SK-N-SH (cell line): ENCODE results near the gene TBC1D10B. TPM values are rescaled to one million over a fixed set of nuclear protein-coding genes. Genes with fewer than 3 reads are reported as not detected.
A peak's percentile ranks its signal among the peaks of the same experiment; 100 is the strongest.

Experiments
- CTCF ChIA-PET: fragments of 300-600, 350-600 bp; formaldehyde crosslinking; extraction: SDS; loops from one replicate; lab custom pipeline; 2021; lab: Yijun Ruan, JAX
- POLR2A ChIA-PET: fragments of 350-600 bp; sonication (Branson Sonifier 250); formaldehyde crosslinking; extraction: SDS; loops from one replicate; lab custom pipeline; 2020; ENCODE audit warnings: antibody characterized with exemption, inconsistent platforms; lab: Yijun Ruan, JAX
- DNase-seq: peaks from one replicate; pipeline ENCODE4 v3.0.0; 2012
- H2AFZ ChIP-seq: fragments of 200-600 bp; sonication (generic); 2 replicates; pipeline ENCODE4 v1.8.1; 2016; ENCODE audit warnings: antibody characterized with exemption, mild to moderate bottlenecking, low read depth
- H3F3A ChIP-seq: fragments of 200-600 bp; sonication (generic); replicated peaks from 2 replicates; pipeline ENCODE3; 2016; ENCODE audit warnings: antibody characterized with exemption, mild to moderate bottlenecking; ENCODE audit not compliant: insufficient read depth
- H3K27ac ChIP-seq, 2 experiments: fragments of 200-500 bp in 1 of 2; fragments of 200-600 bp in 1 of 2; sonication (Bioruptor generic) in 1 of 2; sonication (generic), shearing (Covaris generic) in 1 of 2; 2 replicates each; pipeline versions ENCODE4 v1.5.1 to v1.6.1; 2014 to 2016; ENCODE audit warnings: low read depth in 2 of 2, inconsistent platforms in 1 of 2, low read length in 1 of 2, mild to moderate bottlenecking in 1 of 2, mixed read lengths in 1 of 2
- H3K27me3 ChIP-seq: fragments of 200-600 bp; sonication (generic), shearing (Covaris generic); 2 replicates; pipeline ENCODE4 v1.6.1; 2016; ENCODE audit warnings: mixed run types; ENCODE audit not compliant: insufficient read depth
- H3K36me3 ChIP-seq, 2 experiments: fragments of 200-500 bp in 1 of 2; fragments of 200-600 bp in 1 of 2; sonication (Bioruptor generic) in 1 of 2; sonication (generic) in 1 of 2; replicated peaks in 1 of 2; 2 replicates each; pipeline versions ENCODE3 to v1.5.1; 2014 to 2016; ENCODE audit warnings: low read length in 1 of 2, mild to moderate bottlenecking in 1 of 2; ENCODE audit not compliant: insufficient read depth in 2 of 2, control insufficient read depth in 1 of 2
- H3K4me1 ChIP-seq, 2 experiments: fragments of 200-500 bp in 1 of 2; fragments of 200-600 bp in 1 of 2; sonication (Bioruptor generic) in 1 of 2; sonication (generic), shearing (Covaris generic) in 1 of 2; 2 replicates each; pipeline versions ENCODE4 v1.5.1 to v1.6.1; 2014 to 2016; ENCODE audit warnings: low read depth in 1 of 2, low read length in 1 of 2, mixed run types in 1 of 2; ENCODE audit not compliant: insufficient read depth in 2 of 2, control insufficient read depth in 1 of 2
- H3K4me2 ChIP-seq: fragments of 200-600 bp; sonication (generic), shearing (Covaris generic); 2 replicates; pipeline ENCODE4 v1.6.1; 2017; ENCODE audit warnings: mixed run types
- H3K4me3 ChIP-seq, 2 experiments: fragments of 200-500 bp in 1 of 2; fragments of 200-600 bp in 1 of 2; sonication (Bioruptor generic) in 1 of 2; sonication (generic), shearing (Covaris generic) in 1 of 2; 2 replicates each; pipeline versions ENCODE4 v1.5.1 to v1.8.1; 2014 to 2016; ENCODE audit warnings: low read depth in 2 of 2, inconsistent platforms in 1 of 2, low read length in 1 of 2, mild to moderate bottlenecking in 1 of 2, mixed read lengths in 1 of 2, moderate library complexity in 1 of 2
- H3K79me2 ChIP-seq: fragments of 200-600 bp; sonication (generic); 2 replicates; pipeline ENCODE4 v1.8.1; 2017; ENCODE audit warnings: mild to moderate bottlenecking; ENCODE audit not compliant: insufficient read depth
- H3K9ac ChIP-seq: fragments of 200-600 bp; sonication (generic); 2 replicates; pipeline ENCODE4 v1.6.1; 2017; ENCODE audit warnings: mixed run types
- H3K9me2 ChIP-seq: fragments of 200-600 bp; sonication (generic); 2 replicates; pipeline ENCODE4 v1.6.1; 2017; ENCODE audit warnings: mixed run types
- H3K9me3 ChIP-seq: fragments of 200-600 bp; sonication (generic); 2 replicates; pipeline ENCODE4 v1.6.1; 2017; ENCODE audit warnings: mixed run types, mild to moderate bottlenecking, moderate library complexity
- H4K20me1 ChIP-seq: fragments of 200-600 bp; sonication (generic); 2 replicates; pipeline ENCODE4 v1.6.1; 2017; ENCODE audit warnings: mild to moderate bottlenecking, mixed run types; ENCODE audit not compliant: insufficient read depth
- CHD2 ChIP-seq: fragments of 150-350 bp; IDR thresholded peaks from 2 replicates; pipeline ENCODE4 v1.6.1; 2018; ENCODE audit warnings: low read length; ENCODE audit not compliant: partially characterized antibody
- FOXJ3 ChIP-seq: sonication (generic); formaldehyde crosslinking; IDR thresholded peaks from 2 replicates; pipeline ENCODE4 v1.5.1; 2020; ENCODE audit warnings: mild to moderate bottlenecking, missing genetic modification reagents
- FOXM1 ChIP-seq: IDR thresholded peaks from 2 replicates; pipeline ENCODE4 v1.4.0; 2012; ENCODE audit warnings: low read depth, mild to moderate bottlenecking
- GABPA ChIP-seq: IDR thresholded peaks from 2 replicates; pipeline ENCODE4 v1.4.0; 2012; ENCODE audit warnings: low read depth, mild to moderate bottlenecking
- NRF1 ChIP-seq: IDR thresholded peaks from 2 replicates; pipeline ENCODE4 v1.6.1; 2012; ENCODE audit warnings: low read depth, mild to moderate bottlenecking, low read length
- POLR2AphosphoS5 ChIP-seq: IDR thresholded peaks from 2 replicates; pipeline ENCODE4 v1.6.1; 2012; ENCODE audit warnings: low read depth, low read length
- whole genome bisulfite sequencing: methylation state at CpG from one replicate; pipeline ENCODE4 v1.1.6; 2017; ENCODE audit warnings: low lambda C conversion rate; 5-methylcytosine and 5-hydroxymethylcytosine counted together
- polyA plus RNA-seq, 3 experiments: library from polyadenylated mRNA; depleted of rRNA; stranded (reverse); fragments of >200 nt; gene quantifications; 2 replicates each; pipeline ENCODE4 v1.2.3, GENCODE V29; 2012
- TF ChIP-seq, protein P1 (sequence below): fragments of 200-600 bp; sonication (generic); IDR thresholded peaks from 2 replicates; pipeline ENCODE4 v1.6.1; 2017; ENCODE audit warnings: antibody characterized with exemption, mild to moderate bottlenecking, moderate library complexity
- TF ChIP-seq, protein P2 (sequence below): fragments of 150-350 bp; IDR thresholded peaks from 2 replicates; pipeline ENCODE4 v1.6.1; 2016; ENCODE audit warnings: mild to moderate bottlenecking, low read depth, low read length
- TF ChIP-seq, protein P3 (sequence below): IDR thresholded peaks from 2 replicates; pipeline ENCODE4 v1.4.0; 2012; ENCODE audit warnings: low read depth, borderline replicate concordance

The TBC1D10B gene
- polyA plus RNA-seq, 1 of the 3 experiments (the other 2 are of a cell fraction), result 20.5 TPM

DNA sequence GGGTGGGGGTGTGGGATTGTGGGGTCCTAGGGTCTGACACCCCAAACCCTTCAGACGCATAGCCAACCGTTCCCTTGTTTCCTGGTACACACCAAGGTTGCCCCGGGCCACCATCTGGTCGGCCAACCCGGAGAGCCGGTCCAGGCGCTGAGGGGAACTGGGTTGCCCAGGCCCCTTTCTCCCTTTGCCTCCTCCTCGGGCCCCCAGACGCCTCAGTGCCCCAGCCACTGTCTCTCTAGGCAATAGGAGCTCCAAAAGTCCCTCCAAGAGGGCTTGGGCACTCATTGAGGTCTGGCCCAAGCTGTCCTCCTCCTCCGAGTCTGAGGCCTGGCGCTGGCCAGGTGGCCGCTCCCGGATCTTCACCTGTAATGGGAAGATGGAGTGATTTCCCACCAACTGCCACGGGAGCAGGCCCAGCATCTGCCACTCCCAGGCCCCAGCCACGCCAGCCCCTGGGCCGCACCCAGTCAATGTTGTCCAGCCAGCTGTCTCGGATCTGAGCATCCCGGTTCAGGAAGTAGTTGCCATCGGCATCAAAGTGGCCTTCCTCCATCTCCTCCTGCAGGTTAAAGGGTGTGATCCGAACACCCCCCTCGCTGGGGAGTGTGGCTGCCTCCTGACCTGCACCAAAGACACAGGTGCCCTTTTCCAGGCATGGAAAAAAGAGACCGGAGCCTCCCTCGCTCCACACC lies 16.7 kb downstream of the TBC1D10B start (continued):
- TF ChIP-seq, protein P1, sequence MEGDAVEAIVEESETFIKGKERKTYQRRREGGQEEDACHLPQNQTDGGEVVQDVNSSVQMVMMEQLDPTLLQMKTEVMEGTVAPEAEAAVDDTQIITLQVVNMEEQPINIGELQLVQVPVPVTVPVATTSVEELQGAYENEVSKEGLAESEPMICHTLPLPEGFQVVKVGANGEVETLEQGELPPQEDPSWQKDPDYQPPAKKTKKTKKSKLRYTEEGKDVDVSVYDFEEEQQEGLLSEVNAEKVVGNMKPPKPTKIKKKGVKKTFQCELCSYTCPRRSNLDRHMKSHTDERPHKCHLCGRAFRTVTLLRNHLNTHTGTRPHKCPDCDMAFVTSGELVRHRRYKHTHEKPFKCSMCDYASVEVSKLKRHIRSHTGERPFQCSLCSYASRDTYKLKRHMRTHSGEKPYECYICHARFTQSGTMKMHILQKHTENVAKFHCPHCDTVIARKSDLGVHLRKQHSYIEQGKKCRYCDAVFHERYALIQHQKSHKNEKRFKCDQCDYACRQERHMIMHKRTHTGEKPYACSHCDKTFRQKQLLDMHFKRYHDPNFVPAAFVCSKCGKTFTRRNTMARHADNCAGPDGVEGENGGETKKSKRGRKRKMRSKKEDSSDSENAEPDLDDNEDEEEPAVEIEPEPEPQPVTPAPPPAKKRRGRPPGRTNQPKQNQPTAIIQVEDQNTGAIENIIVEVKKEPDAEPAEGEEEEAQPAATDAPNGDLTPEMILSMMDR, result no peak
- TF ChIP-seq NRF1 (no peak), FOXJ3 (no peak), FOXM1 (no peak), GABPA (no peak), CHD2 (no peak)
- TF ChIP-seq, protein P2, sequence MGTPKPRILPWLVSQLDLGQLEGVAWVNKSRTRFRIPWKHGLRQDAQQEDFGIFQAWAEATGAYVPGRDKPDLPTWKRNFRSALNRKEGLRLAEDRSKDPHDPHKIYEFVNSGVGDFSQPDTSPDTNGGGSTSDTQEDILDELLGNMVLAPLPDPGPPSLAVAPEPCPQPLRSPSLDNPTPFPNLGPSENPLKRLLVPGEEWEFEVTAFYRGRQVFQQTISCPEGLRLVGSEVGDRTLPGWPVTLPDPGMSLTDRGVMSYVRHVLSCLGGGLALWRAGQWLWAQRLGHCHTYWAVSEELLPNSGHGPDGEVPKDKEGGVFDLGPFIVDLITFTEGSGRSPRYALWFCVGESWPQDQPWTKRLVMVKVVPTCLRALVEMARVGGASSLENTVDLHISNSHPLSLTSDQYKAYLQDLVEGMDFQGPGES, result no peak
- TF ChIP-seq, protein P3, sequence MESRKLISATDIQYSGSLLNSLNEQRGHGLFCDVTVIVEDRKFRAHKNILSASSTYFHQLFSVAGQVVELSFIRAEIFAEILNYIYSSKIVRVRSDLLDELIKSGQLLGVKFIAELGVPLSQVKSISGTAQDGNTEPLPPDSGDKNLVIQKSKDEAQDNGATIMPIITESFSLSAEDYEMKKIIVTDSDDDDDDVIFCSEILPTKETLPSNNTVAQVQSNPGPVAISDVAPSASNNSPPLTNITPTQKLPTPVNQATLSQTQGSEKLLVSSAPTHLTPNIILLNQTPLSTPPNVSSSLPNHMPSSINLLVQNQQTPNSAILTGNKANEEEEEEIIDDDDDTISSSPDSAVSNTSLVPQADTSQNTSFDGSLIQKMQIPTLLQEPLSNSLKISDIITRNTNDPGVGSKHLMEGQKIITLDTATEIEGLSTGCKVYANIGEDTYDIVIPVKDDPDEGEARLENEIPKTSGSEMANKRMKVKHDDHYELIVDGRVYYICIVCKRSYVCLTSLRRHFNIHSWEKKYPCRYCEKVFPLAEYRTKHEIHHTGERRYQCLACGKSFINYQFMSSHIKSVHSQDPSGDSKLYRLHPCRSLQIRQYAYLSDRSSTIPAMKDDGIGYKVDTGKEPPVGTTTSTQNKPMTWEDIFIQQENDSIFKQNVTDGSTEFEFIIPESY, result no peak

DNA sequence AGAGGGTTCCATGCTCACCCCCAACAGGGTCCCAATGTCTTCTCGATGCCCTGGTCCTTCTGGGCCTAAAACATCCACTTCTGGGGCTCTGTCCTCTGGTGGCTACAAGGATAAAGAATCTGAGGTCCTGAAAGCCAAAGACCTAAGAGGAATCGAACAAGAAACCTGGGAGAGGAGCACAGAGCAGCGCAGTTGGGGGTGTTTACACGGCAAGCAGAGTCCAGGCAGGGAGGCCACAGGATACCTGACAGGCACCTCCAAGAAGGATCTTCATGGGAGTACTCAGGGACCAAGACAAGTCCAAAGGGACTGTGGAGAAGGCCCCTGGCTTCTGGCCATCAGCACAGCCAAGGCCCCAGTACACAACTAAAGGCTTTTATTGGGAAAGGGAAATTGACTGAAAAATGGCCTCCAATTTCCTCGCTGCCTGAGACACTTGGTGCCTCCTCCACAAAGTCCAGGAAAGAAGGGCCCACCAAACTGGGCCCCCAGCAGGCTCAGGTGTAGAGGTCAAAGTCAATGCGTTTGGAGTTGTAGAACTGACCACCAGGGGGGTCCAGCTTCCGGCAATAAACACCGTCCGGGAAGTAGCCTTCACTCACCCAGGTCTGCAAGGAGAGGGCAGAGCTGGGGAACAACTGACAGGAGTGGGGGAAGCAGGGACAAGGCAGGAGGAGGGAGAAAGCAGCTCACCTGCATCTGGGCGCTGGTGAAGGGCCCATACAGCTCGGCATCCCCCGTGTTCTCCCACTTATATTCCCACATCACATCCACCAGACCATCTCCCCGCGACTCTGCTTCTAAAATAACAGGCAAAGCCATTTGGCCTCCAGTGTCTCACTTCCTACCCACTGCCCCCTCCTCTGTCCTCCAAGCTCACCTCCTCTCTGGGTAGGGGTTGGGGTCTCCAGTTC lies 17.5 kb downstream of the TBC1D10B start:
- peaks cover 34 to 38% of the 10 kb centered on the region in 2 experiments for H3K4me1 ChIP-seq
- H3F3A ChIP-seq, result peaks cover 13% of the 10 kb centered on the region
- peak overlapping the region in 1 of 2 experiments; percentile 9; a peak in 1 of 4 replicates for H3K4me3 ChIP-seq
- H4K20me1 ChIP-seq, result peaks cover 21% of the 10 kb centered on the region
- peak; percentile 46 for DNase-seq
- H3K9ac ChIP-seq, result peak overlapping the region; percentile 27; the same call in 1 of the 2 replicates
- H3K9me2 ChIP-seq, result no peaks in the 10 kb centered on the region
- H3K79me2 ChIP-seq, result peaks cover 26% of the 10 kb centered on the region
- peak overlapping the region; percentile 24 to 99; a peak in 2 of 4 replicates for H3K27ac ChIP-seq
- H3K36me3 ChIP-seq, result peaks cover 22 to 45% of the 10 kb centered on the region in 2 experiments
- WGBS, result 81% methylated on average over 14 of the region's 14 CpGs
- no peak overlapping the region for H2AFZ ChIP-seq
- no peaks in the 10 kb centered on the region for H3K9me3 ChIP-seq
- no peaks in the 10 kb centered on the region for H3K27me3 ChIP-seq
- H3K4me2 ChIP-seq, result peak overlapping the region; percentile 96
- no peak for TF ChIP-seq POLR2AphosphoS5
- TF ChIP-seq, protein P1, result peak; percentile 46
- ChIA-PET CTCF (interaction anchor here (1.1 to 3.6 kb wide), 5 partner anchors 13 to 95 kb away, joined by 3 to 23 read pairs (median 7); partner anchors contain the start of gene ZNF771), POLR2A (no interaction called here)
